Duodenal mucosa (tissue), 2 donors: ENCODE data around the gene ZNF576.
"Not testable (repeated sequence)": the region's sequence is repeated elsewhere in the genome, so short reads cannot be mapped to it uniquely, and the experiment has no call there.

Experiments used
- H3K27ac ChIP-seq: one replicate; pipeline ENCODE4 v1.7.0; 2013; ENCODE audit warnings: low read depth, low read length
- H3K27me3 ChIP-seq, 2 donors: one replicate each; pipeline ENCODE4 v1.7.0; 2013; ENCODE audit warnings: low read length in 2 of 2, control low read depth in 1 of 2; ENCODE audit not compliant: insufficient read depth in 2 of 2, control insufficient read depth in 1 of 2
- H3K36me3 ChIP-seq, 2 donors: one replicate each; pipeline ENCODE4 v1.7.0; 2013; ENCODE audit warnings: low read length in 2 of 2, control low read depth in 1 of 2; ENCODE audit not compliant: insufficient read depth in 2 of 2, control insufficient read depth in 1 of 2
- H3K4me1 ChIP-seq, 2 donors: one replicate each; pipeline ENCODE4 v1.7.0; 2013; ENCODE audit warnings: low read length in 2 of 2, control low read depth in 1 of 2; ENCODE audit not compliant: insufficient read depth in 2 of 2, control insufficient read depth in 1 of 2
- H3K4me3 ChIP-seq, 2 donors: one replicate each; pipeline ENCODE4 v1.7.0; 2013; ENCODE audit warnings: low read length in 2 of 2, low read depth in 1 of 2
- H3K9ac ChIP-seq, 2 donors: one replicate each; pipeline ENCODE4 v1.7.0; 2013; ENCODE audit warnings: low read length in 2 of 2, low read depth in 1 of 2
- H3K9me3 ChIP-seq, 2 donors: one replicate each; pipeline ENCODE4 v1.7.0; 2013; ENCODE audit warnings: low read length in 2 of 2, control low read depth in 1 of 2; ENCODE audit not compliant: control insufficient read depth in 1 of 2

The ZNF576 gene

DNA sequence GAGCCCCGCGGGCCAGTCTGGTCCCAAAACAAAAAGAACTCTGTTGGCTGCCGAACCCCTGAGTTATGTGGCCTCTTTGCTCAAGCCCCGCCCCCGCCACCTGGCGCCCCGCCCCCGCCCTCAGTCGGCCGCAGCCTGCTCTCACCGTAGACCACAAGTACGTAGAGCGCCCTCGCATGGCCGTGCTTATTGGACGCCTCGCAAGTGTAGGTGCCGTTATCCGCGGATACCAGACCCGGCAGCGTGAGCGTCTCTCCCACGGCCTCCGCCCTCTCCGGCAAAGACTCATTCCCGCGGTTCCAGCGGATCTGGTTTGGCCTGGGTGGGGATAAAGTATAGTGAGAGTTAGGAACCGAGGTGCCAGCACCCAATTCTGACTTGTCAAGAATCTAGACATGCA, 28.5 kb downstream of the ZNF576 start:
- no peaks in the 10 kb centered on the region for H3K9me3 ChIP-seq
- no peak overlapping the region for H3K9ac ChIP-seq
- no peak overlapping the region for H3K4me3 ChIP-seq
- H3K27me3 ChIP-seq, result no peaks in the 10 kb centered on the region
- no peaks in the 10 kb centered on the region for H3K36me3 ChIP-seq
- no peak overlapping the region for H3K27ac ChIP-seq
- H3K4me1 ChIP-seq, result peaks cover 5 to 10% of the 10 kb centered on the region in 2 donors

DNA sequence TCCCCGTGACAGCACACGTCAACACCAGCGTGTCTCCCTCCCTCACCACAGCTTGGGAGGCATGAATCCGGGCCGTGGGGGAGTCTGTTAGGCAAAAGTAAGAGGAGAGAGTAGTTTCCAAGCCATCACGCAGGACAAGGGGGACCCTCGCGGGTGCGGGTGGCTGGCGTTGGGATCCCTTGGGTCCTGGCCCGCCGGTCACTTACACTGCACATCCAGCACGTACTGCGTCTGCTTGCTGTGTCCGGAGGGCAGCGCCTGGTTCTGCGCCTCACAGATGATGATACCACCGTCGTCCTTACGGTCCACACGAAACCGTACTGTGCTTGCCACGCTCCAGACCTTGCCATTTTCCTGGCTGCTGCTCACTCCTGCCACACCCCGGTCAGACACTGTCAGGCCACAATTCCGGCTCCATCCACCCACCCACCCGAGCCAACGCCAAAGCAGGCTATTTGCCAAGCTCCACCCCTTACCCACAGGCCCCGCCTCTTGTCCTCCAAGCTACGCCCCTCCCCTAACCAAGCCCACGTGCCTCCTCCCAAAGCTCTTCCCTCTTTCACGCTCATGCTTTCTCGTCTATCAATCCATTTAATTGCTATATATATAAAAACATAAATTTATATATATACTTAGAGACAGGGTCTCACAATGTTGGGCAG, 29.7 kb downstream of the ZNF576 start:
- no peaks in the 10 kb centered on the region for H3K36me3 ChIP-seq
- no peak overlapping the region for H3K9ac ChIP-seq
- no peaks in the 10 kb centered on the region for H3K4me1 ChIP-seq
- H3K4me3 ChIP-seq, result no peak overlapping the region
- no peaks in the 10 kb centered on the region for H3K9me3 ChIP-seq
- H3K27ac ChIP-seq, result no peak overlapping the region
- no peaks in the 10 kb centered on the region for H3K27me3 ChIP-seq

DNA sequence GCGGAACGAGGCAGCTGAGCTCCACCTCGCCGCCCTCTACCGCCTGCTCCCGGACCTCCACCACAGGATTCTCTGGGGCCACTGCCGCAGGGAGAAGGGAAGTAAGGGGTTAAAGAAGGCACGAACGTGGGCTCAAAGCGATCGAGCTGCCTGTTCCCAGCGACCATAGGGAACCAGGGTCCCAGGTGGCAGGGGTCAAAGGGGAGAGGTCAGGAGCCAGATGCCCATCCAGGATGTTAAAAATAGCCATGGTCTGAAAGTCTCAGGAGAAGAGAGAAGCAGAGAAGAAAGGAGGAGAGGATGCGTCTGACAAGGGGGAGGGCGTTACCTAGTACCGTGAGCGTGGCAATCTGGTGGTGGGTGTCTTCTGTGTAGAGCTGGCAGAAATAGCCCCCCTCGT, 30.4 kb downstream of the ZNF576 start:
- Histone ChIP-seq H3K4me3 (no peak overlapping the region), H3K9me3 (no peaks in the 10 kb centered on the region), H3K9ac (no peak overlapping the region), H3K36me3 (no peaks in the 10 kb centered on the region), H3K27ac (no peak overlapping the region), H3K4me1 (no peaks in the 10 kb centered on the region), H3K27me3 (no peaks in the 10 kb centered on the region)

DNA sequence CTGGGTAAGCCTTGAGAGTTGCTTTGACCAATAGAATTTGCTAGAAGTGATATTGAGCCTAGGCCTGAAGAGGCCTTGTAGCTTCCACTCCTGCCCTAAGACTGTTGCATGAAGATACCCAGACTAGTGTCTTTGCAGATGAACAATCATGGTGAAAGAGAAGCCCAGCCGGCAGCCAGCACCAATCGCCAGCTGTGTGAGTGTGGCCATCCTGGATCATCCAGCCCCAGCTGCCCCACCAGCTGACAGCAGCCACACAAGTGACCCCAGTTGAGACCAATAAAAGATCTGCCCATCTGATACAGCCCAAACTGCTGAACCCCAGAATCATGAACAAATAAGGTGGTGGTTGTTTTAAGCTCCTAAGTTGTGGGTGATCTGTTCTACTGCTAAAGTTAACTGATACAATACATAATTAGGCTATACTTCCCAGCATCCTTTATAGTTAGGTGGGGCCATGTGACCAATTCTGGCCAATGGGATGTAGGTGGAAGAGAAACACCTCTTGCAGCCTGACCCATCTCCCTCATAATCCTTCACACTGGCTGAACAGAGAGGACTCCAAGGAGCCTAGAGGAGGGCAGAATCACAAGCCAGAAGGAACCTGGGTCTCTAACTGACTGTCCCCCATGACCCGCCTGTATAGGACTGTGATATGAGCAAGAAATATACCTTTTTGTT, 32.4 kb downstream of the ZNF576 start:
- no peak overlapping the region for H3K4me3 ChIP-seq
- no peaks in the 10 kb centered on the region for H3K27me3 ChIP-seq
- H3K27ac ChIP-seq, result no peak overlapping the region
- no peaks in the 10 kb centered on the region for H3K36me3 ChIP-seq
- no peak overlapping the region for H3K9ac ChIP-seq
- H3K4me1 ChIP-seq, result no peaks in the 10 kb centered on the region
- H3K9me3 ChIP-seq, result no peaks in the 10 kb centered on the region

DNA sequence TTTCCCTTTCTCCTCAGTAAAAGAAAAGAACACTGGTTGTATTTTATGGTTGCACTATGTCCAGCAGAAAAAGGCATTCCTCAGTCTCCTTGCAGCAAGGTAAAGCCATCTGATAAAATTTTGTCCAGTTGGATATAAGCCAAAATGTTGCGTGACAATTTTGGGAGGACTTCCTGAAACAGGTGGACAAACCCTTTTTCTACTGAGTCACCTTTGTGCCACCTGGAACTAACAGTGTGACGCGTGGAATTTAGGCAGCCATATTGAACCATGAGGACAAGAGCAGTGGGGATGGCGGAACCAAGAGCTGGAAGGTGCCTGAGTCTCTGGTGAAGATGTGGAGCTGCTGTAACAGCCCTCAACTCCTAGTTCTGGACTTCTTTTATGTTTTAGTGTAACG, 35.1 kb downstream of the ZNF576 start:
- H3K4me3 ChIP-seq, result no peak overlapping the region
- no peak overlapping the region for H3K27ac ChIP-seq
- no peak overlapping the region for H3K9ac ChIP-seq
- H3K27me3 ChIP-seq, result no peaks in the 10 kb centered on the region
- H3K9me3 ChIP-seq, result no peaks in the 10 kb centered on the region
- H3K4me1 ChIP-seq, result no peaks in the 10 kb centered on the region
- no peaks in the 10 kb centered on the region for H3K36me3 ChIP-seq

DNA sequence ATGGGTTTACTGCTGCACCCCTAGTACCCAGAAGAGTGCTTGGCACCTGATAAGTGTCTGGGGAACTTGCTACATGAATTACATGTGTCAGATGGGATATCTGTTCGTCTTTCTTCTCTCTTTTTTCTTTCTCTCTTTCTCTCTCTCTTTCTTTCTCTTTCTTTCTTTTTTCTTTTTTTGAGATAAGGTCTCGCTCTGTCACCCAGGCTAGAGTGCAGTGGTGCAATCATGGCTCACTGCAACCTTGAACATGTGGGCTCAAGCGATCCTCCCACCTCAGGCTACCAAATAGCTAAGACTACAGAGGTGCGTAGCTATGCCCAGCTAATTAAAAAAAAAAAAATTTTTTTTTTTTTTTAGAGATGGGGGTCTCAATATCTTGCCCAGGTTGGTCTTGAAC, 37.1 kb downstream of the ZNF576 start:
- Histone ChIP-seq H3K4me3 (no peak overlapping the region), H3K27ac (no peak overlapping the region)

DNA sequence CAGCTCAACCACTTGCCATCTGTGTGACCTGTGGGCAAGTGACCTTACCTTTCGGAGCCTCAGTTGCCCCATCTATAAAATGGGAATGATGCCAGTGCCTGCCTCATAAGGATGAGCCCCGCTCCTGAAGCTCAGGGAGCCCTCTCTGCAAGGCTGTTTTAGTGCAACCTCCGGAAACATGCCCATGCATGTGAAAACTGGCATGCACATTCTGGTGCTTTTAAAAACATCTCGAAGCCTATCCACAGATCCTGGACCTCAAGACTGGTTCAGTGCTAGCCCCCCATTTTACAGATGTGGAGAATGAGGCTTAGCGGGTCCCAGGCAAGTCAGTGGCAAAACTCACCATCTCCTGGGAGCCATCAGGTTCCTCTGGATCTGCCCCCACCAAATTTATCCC, 37.7 kb downstream of the ZNF576 start:
- H3K9me3 ChIP-seq, result no peaks in the 10 kb centered on the region
- peaks cover 0 to 1% of the 10 kb centered on the region in 2 donors for H3K4me1 ChIP-seq
- H3K36me3 ChIP-seq, result no peaks in the 10 kb centered on the region
- H3K27me3 ChIP-seq, result peaks cover 11 to 12% of the 10 kb centered on the region in 2 donors
- no peak overlapping the region for H3K27ac ChIP-seq
- no peak overlapping the region for H3K9ac ChIP-seq
- H3K4me3 ChIP-seq, result no peak overlapping the region

More for the DNA sequence above, 37.1 kb downstream of the ZNF576 start:
- Histone ChIP-seq H3K9me3 (no peaks in the 10 kb centered on the region), H3K36me3 (no peaks in the 10 kb centered on the region), H3K9ac (no peak overlapping the region), H3K4me1 (no peaks in the 10 kb centered on the region), H3K27me3 (peaks cover 6% of the 10 kb centered on the region in 2 donors)

DNA sequence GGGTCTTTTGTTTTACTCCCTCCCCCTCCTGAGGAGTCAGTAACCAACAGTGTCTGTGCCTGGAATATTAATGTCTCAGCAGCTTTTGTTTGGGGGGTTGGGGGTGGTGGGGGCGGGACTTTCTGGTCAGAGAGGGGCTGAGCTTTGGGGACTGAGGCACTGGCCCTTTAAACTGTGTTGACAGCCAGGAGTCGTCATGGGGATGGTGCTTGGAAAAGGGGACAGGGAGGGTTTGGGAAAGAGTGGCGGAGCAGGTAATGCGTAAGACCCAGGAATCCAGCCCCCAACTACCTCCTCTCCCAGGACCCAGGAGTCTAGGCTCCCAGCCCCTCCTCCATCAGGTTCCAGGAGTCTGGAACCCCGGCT, 38.1 kb downstream of the ZNF576 start:
- Histone ChIP-seq H3K36me3 (no peaks in the 10 kb centered on the region), H3K9ac (no peak overlapping the region), H3K4me1 (peaks cover 0 to 3% of the 10 kb centered on the region in 2 donors), H3K9me3 (no peaks in the 10 kb centered on the region), H3K27me3 (peaks cover 14% of the 10 kb centered on the region in 2 donors), H3K4me3 (no peak overlapping the region), H3K27ac (peak overlapping the region; percentile 28)

DNA sequence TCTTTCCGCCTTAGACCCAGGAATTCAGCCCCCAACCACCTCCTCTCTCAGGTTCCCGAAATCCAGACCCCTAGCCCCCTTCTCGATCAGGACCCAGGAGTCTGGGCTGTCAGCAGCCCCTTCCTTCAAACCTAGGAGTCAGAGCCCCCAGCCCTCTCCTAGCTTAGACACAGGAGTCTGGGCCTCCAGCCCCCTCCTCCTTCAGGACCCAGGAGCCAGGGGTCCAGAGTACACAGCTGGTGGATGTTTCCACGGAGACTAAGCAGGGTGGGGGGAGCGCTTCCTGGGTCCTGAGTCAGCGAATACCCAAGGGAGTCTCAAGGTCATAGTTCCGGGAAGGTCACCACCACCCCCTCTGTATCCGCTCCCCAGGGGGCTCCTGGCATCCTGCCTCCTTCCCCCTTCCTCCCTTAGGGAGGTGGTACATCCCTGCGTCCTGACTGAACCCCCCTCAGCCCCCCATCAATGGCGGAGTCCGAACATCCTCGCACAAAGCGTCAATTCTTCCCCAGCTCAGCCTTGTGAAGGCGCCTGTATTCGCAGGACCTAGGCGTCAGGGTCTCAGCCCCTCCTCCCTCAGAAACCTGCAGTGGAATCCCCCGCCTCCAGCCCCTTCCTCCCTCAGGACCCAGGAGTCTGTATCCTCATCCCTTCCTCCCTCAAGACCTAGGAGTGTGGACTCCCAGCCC, 38.6 kb downstream of the ZNF576 start:
- H3K27me3 ChIP-seq, result peaks cover 14% of the 10 kb centered on the region in 2 donors
- H3K4me3 ChIP-seq, result no peak overlapping the region
- peak overlapping the region; percentile 28 for H3K27ac ChIP-seq

DNA sequence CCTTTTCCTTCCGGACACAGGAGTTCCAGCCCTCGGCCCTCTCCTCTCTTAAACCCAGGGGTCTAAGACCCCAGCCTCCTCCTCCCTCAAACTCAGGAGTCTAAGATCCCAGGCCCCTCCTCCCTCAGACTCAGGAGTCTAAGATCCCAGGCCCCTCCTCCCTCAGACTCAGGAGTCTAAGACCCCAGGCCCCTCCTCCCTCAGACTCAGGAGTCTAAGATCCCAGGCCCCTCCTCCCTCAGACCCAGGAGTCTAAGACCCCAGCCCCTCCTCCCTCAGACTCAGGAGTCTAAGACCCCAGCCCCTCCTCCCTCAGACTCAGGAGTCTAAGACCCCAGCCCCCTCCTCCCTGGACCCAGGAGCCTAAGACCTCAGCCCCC, 39.2 kb downstream of the ZNF576 start:
- H3K36me3 ChIP-seq, H3K4me3 ChIP-seq, H3K9ac ChIP-seq, H3K9me3 ChIP-seq, H3K4me1 ChIP-seq, H3K27ac ChIP-seq: not testable (repeated sequence)
- peaks cover 15 to 16% of the 10 kb centered on the region in 2 donors for H3K27me3 ChIP-seq

More for the DNA sequence above, 38.6 kb downstream of the ZNF576 start:
- H3K9me3 ChIP-seq, result no peaks in the 10 kb centered on the region
- no peaks in the 10 kb centered on the region for H3K36me3 ChIP-seq
- H3K4me1 ChIP-seq, result peaks cover 0 to 4% of the 10 kb centered on the region in 2 donors
- no peak overlapping the region for H3K9ac ChIP-seq
